ENCODE data around the gene SLC30A5. TPM values are rescaled to one million over a fixed set of nuclear protein-coding genes. Genes with fewer than 3 reads are reported as not detected.
"Not testable (repeated sequence)": the region's sequence is repeated elsewhere in the genome, so short reads cannot be mapped to it uniquely, and the experiment has no call there.

The SLC30A5 gene
- total and polyA plus RNA-seq, 2 donors (not counting 3 experiments of a cell fraction or from before 2014, with no cell fraction given): 33.0 to 37.0 TPM

GRCh38 chr5:69105996-69106906 lies 12.4 kb downstream of the SLC30A5 start:
- DNase-seq (ENCODE audit: low read depth, low spot score): no peak
- TF ChIP-seq MYC (IDR thresholded peaks at IDR 0.05; ENCODE audit: low read depth, low read length) (no peak), GATA2 (IDR thresholded peaks at IDR 0.05; ENCODE audit: insufficient read depth, insufficient read length, low read depth, low read length) (no peak), POLR2AphosphoS5 (IDR thresholded peaks at IDR 0.05; ENCODE audit: insufficient read depth, low read depth, low read length) (no peak), CTCF (IDR thresholded peaks at IDR 0.05; ENCODE audit: extremely low read depth in 1 of 2, insufficient read depth in 1 of 2, low read depth in 1 of 2, low read length in 2 of 2) (no peak), FOS (IDR thresholded peaks at IDR 0.05; ENCODE audit: borderline replicate concordance, insufficient read depth, low read length) (no peak), MAX (IDR thresholded peaks at IDR 0.05; ENCODE audit: insufficient read depth, insufficient read length) (no peak), JUN (IDR thresholded peaks at IDR 0.05; ENCODE audit: borderline replicate concordance, insufficient read depth, insufficient read length, low read depth) (no peak), EZH2 (IDR thresholded peaks at IDR 0.05; ENCODE audit: borderline replicate concordance, low read depth, low read length, severe bottlenecking) (no peak), POLR2A (IDR thresholded peaks at IDR 0.05; ENCODE audit: low read depth, low read length) (no peak)
- Histone ChIP-seq H3K4me2 (ENCODE audit: insufficient read depth, low read length) (no peak overlapping the region), H3K9me3 (replicated peaks; ENCODE audit: control insufficient read depth, insufficient read depth, low read length) (no peaks in the 10 kb centered on the region), H3K9ac (replicated peaks; ENCODE audit: extremely low read depth, insufficient read depth, low read length) (no peak overlapping the region), H2AFZ (ENCODE audit: low read depth, low read length) (no peak overlapping the region), H4K20me1 (replicated peaks; ENCODE audit: control insufficient read depth, extremely low read depth, insufficient read depth, low read length) (no peaks in the 10 kb centered on the region), H3K27me3 (ENCODE audit: control insufficient read depth in 2 of 2, insufficient read depth in 2 of 2, low read length in 2 of 2) (no peaks in the 10 kb centered on the region), H3K36me3 (ENCODE audit: control insufficient read depth in 2 of 2, extremely low read depth in 1 of 2, insufficient read depth in 2 of 2, low read length in 2 of 2) (peaks cover 8 to 11% of the 10 kb centered on the region in 2 experiments), H3K79me2 (ENCODE audit: control insufficient read depth, insufficient read depth, low read length) (no peaks in the 10 kb centered on the region), H3K9me1 (replicated peaks; ENCODE audit: control insufficient read depth, extremely low read depth, insufficient read depth, low read length) (no peaks in the 10 kb centered on the region), H3K4me1 (ENCODE audit: control insufficient read depth, extremely low read depth, insufficient read depth, low read length) (no peaks in the 10 kb centered on the region), H3K27ac (ENCODE audit: insufficient read depth, low read depth, low read length) (no peak overlapping the region), H3K4me3 (replicated peaks in 1 of 3; ENCODE audit: insufficient read depth in 1 of 3, low read depth in 1 of 3, low read length in 3 of 3) (no peak overlapping the region)
- POLR2A ChIA-PET: no interaction called here
- intact Hi-C loops (cut with micrococcal nuclease): no loop called here
- dilution Hi-C loops (cut with MboI; ENCODE audit: extremely low pct_ligation_motif_present, low sequenced_read_pairs): no loop called here
- FAIRE-seq: no peak
- BruUV-seq (replicated peaks): no TSS peak
- CTCF ChIA-PET: interaction anchor here (1.8 kb wide), 1 partner anchor 12 kb away, joined by 9 read pairs; the partner anchor contains the start of gene SLC30A5

GRCh38 chr5:69108367-69108766 lies 14.6 kb downstream of the SLC30A5 start:
- peaks cover 8 to 11% of the 10 kb centered on the region in 2 experiments for H3K36me3 ChIP-seq (ENCODE audit: control insufficient read depth in 2 of 2, extremely low read depth in 1 of 2, insufficient read depth in 2 of 2, low read length in 2 of 2)
- H3K9me1 ChIP-seq (replicated peaks; ENCODE audit: control insufficient read depth, extremely low read depth, insufficient read depth, low read length); H2AFZ ChIP-seq (ENCODE audit: low read depth, low read length); H3K79me2 ChIP-seq (ENCODE audit: control insufficient read depth, insufficient read depth, low read length); H4K20me1 ChIP-seq (replicated peaks; ENCODE audit: control insufficient read depth, extremely low read depth, insufficient read depth, low read length); H3K4me2 ChIP-seq (ENCODE audit: insufficient read depth, low read length); H3K27ac ChIP-seq (ENCODE audit: insufficient read depth, low read depth, low read length); dilution Hi-C loops (cut with MboI; ENCODE audit: extremely low pct_ligation_motif_present, low sequenced_read_pairs); H3K4me3 ChIP-seq (replicated peaks in 1 of 3; ENCODE audit: insufficient read depth in 1 of 3, low read depth in 1 of 3, low read length in 3 of 3); BruUV-seq (replicated peaks); FAIRE-seq; H3K9me3 ChIP-seq (replicated peaks; ENCODE audit: control insufficient read depth, insufficient read depth, low read length); POLR2A ChIA-PET; H3K4me1 ChIP-seq (ENCODE audit: control insufficient read depth, extremely low read depth, insufficient read depth, low read length); intact Hi-C loops (cut with micrococcal nuclease); H3K27me3 ChIP-seq (ENCODE audit: control insufficient read depth in 2 of 2, insufficient read depth in 2 of 2, low read length in 2 of 2); DNase-seq (ENCODE audit: low read depth, low spot score); H3K9ac ChIP-seq (replicated peaks; ENCODE audit: extremely low read depth, insufficient read depth, low read length): not testable (repeated sequence)
- CTCF ChIA-PET: interaction anchor here (0.7 kb wide), 1 partner anchor 15 kb away, joined by 3 read pairs; the partner anchor contains the start of gene SLC30A5

Measured in endothelial cell of umbilical vein (primary cell).